ENCODE results near the gene PPP1R1B.

PPP1R1B gene

GRCh38 chr17:39600997-39601597 lies 25.7 kb upstream of the PPP1R1B start:
- DNase-seq = no peak

DNA sequence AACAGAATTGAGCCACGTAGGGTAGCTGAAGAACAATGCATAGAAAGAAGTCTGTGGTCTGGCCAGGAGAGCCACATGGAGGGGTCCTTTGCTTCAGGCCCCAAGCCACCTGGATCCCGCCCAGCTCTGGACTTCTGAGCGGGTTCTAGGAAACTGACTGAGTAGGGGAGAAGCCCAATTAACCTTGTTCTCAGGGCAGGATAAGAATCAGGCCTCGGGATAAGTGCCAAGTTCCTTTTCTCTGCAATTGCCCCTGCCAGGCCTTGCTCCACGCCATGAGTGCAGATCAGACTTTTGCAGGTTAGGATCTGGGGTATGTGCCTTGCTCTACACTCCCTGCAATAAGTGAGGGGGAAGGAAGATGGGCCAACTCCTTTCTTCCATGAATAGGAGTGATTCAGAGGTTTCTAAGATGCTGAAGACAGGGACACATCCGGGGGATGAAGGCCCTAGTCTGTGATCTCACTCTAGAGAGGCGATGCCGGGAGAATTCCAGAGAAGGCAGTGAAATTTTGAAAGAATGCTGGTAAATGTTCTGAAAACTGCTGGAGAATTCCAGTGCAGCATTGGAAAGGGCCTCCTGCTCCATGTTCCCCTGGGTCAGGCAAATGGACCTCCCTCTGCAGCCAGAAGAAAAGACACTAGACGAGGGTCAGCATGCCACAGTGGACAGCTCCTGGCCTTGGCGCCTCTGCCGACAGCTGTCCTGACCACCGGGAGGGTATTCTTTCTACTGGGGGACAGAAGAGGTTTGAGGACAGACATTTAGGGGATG lies 24.8 kb upstream of the PPP1R1B start:
- DNase-seq = no peak

GRCh38 chr17:39602533-39603303 lies 24.0 kb upstream of the PPP1R1B start:
- DNase-seq = no peak

DNA sequence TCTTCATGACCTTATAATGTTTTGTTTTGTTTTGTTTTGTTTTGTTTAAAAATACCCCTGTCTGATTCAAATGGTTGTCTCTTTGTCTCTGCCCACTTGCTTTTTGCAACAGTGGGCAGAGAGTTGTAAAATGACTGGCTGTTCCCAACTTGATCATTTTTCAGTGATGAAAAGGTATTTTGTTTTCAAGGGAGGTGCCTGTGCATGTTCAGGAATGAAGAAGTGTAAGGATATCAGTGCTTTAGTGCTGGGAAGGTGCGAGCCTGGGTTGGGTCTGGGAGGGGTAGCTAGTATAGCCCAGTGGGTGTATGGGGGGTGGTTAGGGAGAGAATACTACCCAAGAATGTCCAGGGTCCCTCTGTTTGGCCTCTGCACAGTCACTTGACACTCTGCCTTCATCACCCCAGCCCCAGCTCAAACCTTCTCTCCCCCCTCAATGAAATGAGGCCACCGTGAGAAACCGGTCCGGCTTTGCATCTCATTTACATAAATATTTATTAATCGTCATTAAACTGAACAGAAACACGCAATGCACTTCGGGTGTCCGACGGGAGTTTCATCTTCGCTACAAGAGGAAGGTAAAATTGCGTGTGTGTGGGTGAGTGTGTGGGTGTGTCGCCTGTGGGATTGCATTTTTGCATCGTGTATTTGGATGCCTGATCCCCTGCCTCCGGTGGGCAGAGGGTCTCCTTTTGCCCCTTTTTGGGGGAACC lies 23.3 kb upstream of the PPP1R1B start:
- DNase-seq = no peak

DNA sequence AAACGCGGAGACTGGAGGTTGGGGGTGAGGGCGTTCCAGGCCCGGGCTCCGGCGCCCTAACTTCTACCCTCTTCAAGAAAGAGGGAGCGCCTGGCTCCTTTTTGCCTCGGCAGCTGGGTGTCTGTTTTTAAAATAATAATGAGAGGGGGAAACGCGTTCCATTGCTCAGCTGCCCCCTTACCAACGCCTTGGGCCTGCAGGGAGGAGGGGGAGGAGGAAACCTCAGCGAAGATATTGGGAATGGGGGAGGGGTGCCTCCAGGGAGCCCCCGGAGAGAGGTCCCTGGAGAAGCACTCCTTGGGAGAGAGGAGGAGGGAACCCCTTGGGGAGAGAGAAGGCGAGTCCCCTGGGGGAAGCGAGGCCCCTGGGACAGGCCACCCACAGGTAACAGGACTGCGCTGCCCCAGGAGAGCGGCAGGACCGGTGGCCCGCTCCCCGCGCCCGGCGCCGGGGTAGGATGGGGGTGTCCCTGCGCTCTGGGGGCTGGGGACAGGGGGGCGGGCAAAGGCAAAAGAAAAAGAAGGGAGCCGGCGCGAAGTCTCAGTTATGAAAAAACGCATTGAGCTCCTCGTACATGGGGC lies 21.8 kb upstream of the PPP1R1B start:
- no peak for DNase-seq

GRCh38 chr17:39605492-39606433 lies 21.0 kb upstream of the PPP1R1B start:
- no peak for DNase-seq

DNA sequence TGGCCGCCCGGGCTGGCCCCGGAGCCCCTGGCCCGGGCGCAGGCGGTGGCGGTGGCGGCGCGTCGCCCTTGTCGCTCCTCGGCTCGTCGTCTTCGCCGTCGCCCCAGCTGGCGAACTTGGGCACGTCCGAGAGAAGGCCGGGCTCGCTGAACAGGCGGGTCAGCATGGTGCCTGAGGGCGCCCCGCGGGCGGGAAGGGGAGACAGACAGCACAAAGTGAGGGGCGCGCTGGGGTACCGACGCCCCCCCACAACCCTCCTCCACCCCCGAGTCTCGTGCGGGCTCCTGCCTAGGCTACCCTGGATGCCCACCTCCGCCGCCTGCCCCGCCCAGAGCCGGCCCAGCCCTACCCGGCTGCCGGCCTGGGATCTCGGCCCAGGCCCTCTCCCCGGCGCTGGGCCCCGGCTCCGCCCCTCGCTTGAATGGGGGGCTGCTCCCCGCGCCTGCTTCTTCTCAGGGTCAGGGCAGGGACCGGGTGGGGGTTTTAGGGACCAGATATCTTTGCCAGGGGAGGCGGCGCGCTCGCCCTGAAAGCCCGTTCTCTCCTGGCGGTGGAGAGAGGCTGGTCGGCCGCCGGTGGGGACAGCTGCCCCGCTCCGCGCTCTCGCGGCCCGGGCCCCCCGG lies 20.2 kb upstream of the PPP1R1B start:
- no peak for DNase-seq

- no peak for DNase-seq
These were observed 19.5 kb upstream of the PPP1R1B start for GRCh38 chr17:39607057-39607850.

DNA sequence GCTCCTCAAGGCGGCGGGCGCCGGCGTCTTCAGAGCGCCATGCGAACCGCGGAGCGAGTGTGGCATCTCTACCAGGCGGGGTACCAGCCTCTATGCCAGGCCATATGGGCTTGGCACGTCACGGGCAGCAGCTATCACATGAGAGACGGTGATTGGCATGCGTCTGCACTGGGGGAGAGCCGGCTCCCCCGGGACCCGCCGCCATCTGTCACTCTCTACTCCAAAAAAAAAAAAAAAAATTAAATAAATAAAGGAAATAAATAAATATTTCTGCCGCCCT lies 19.0 kb upstream of the PPP1R1B start, which contains the start of gene NEUROD2:
NEUROD2 (minus strand) TSS at position 70 of the 280 bp plus-strand sequence. CDS start 1,321 bp downstream, outside the sequence.
- no peak for DNase-seq

DNA sequence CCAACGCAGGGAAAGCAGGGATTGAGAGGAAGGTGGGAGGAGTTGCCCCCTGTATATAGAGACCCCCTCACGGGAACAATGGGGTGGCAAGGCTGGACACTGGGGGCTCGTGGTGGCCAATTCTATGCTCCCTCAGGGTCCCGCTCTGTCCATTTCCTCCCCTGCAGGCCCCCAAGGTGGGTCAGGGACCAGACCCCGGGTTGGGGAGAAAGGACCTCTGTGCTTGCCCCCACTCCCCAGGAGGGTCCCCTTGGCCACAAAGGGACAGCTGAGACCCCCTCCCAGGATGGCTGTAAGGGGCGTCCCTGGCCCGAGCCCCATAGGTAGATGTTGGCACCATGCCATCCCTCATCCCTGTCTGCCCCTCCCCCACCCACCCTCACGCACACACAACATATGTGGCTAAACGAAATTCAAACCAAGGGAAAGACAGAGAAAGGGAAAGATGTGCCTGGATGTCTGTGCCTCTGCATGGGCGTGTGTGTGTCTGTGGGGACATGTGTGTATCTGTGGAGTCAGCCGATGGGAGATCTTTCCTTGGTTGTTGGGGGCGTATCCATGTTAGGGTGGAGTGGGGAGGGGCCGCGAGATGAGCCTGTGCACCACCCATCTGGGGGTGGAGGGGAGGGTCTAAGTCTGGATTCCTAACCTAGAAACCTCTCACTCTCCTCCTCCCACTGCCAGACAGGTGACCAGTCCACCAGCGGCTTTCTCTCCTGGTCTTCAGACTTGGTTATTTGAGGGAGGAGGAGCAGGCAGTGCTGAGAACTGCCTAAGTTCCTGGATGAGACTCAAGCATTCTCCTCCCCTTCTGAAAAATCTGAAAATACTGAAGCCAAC lies 18.4 kb upstream of the PPP1R1B start:
- DNase-seq = no peak

- DNase-seq = no peak
These were observed 17.2 kb upstream of the PPP1R1B start for GRCh38 chr17:39609416-39610025.

- no peak for DNase-seq
These were observed 15.2 kb upstream of the PPP1R1B start for GRCh38 chr17:39611401-39612112.

- DNase-seq = no peak
These were observed 14.4 kb upstream of the PPP1R1B start for GRCh38 chr17:39612291-39612894.

DNA sequence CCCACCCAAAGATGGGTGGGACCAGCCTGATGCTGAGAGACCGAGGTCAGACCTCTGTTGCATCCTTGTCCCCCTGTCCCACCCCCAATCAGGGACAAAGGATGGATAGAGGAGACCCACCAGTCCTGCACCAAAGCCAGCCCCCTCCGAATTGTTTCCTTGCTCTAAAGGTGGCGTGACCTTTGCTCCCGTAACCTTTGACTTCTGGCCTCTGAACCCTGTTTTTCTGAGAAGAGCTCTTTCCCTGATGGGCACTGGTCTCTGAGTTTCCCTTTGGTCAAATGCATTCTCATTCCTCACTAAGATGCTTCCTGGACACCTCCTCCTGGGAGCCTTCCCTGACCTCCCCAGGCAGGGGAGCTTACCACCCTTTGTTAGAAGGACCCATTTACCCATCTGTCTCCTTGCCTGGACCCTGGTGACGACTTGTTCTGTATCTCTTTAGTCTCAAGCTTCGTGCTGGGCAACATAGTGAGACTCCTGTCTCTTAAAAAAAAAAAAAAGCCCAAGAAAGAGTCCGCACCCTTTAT lies 13.8 kb upstream of the PPP1R1B start:
- no peak for DNase-seq

DNA sequence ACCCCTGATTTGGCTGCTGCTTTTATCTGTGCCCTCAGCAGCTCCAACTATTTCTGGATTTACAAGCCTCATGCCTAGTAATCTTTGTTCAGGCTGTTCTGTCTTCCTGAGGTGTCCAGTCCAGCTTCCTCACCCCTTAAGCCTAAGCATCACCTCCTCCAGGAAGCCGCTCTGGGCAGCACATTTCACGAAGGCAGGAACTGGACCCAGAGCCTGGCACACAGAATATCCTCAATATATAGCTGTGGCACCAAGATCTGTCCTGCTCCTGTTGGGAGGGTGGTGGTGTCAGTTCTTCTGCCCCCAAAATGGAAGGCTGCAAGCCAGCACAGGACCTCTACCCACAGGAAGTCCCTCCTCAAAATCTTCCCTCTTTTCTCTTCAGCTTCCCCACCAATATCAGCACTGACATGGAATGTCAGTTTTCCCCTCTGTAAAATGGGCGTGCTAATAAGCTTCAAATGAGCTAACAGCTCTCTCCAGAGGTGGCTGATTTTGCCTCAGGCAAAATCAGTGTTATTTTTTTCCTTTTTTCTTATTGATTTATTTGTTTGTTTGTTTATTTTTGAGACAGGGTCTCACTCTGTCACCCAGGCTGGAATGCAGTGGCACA lies 12.1 kb upstream of the PPP1R1B start:
- DNase-seq = no peak

- DNase-seq = no peak
These were observed 11.3 kb upstream of the PPP1R1B start for GRCh38 chr17:39615434-39615833.

DNA sequence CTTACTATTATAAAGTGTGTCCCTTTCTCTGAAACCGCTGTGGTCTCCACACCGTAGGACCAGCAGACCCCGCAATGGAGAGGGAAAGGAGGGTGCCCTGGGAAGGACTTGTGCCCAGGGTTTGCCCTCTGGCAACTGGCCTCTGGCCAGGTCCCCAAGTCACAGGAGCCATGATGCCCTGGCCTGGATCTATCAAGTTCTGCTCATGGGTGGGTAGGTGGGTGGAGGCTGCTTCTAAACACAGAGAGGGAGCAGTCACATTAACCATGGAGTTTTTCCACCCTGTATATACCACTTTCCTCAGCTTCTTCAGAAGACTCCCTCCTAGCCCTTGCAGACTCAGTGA lies 9.7 kb upstream of the PPP1R1B start:
- DNase-seq = no peak
